H9 (cell line): ENCODE results near the gene TPCN2. TPM values are rescaled to one million over a fixed set of nuclear protein-coding genes. Genes with fewer than 3 reads are reported as not detected.
A peak's percentile ranks its signal among the peaks of the same experiment; 100 is the strongest.

Experiments
- DNase-seq: peaks from one replicate; pipeline ENCODE4 v3.0.0-alpha.2; 2017
- H2AFZ ChIP-seq: one replicate; pipeline ENCODE4 v1.6.1; 2013; ENCODE audit warnings: mild to moderate bottlenecking, low read length, control low read depth, moderate library complexity
- H2AK5ac ChIP-seq: 2 replicates; pipeline ENCODE4 v1.6.1; 2013; ENCODE audit warnings: low read length, control low read depth, mixed read lengths; ENCODE audit not compliant: insufficient read length
- H2BK120ac ChIP-seq: one replicate; pipeline ENCODE4 v1.6.1; 2013; ENCODE audit warnings: low read depth, mild to moderate bottlenecking, low read length, control low read depth, inconsistent platforms; ENCODE audit not compliant: poor library complexity, severe bottlenecking
- H2BK12ac ChIP-seq: 2 replicates; pipeline ENCODE4 v1.6.1; 2013; ENCODE audit warnings: low read length, control low read depth, mixed read lengths, low read depth; ENCODE audit not compliant: insufficient read length
- H2BK15ac ChIP-seq: 2 replicates; pipeline ENCODE4 v1.6.1; 2013; ENCODE audit warnings: low read depth, low read length, control low read depth
- H2BK20ac ChIP-seq: one replicate; pipeline ENCODE4 v1.6.1; 2013; ENCODE audit warnings: low read depth, mild to moderate bottlenecking, low read length, control low read depth, inconsistent platforms; ENCODE audit not compliant: poor library complexity, severe bottlenecking
- H2BK5ac ChIP-seq: 2 replicates; pipeline ENCODE4 v1.6.1; 2013; ENCODE audit warnings: low read length, control low read depth, mixed read lengths; ENCODE audit not compliant: insufficient read length
- H3K14ac ChIP-seq: 2 replicates; pipeline ENCODE4 v1.6.1; 2013; ENCODE audit warnings: low read length, control low read depth; ENCODE audit not compliant: insufficient read depth
- H3K18ac ChIP-seq: 2 replicates; pipeline ENCODE4 v1.6.1; 2013; ENCODE audit warnings: low read depth, mild to moderate bottlenecking, mixed read lengths, low read length, control low read depth; ENCODE audit not compliant: insufficient read length
- H3K23ac ChIP-seq: 2 replicates; pipeline ENCODE4 v1.6.1; 2013; ENCODE audit warnings: low read length, control low read depth, mixed read lengths, low read depth; ENCODE audit not compliant: insufficient read length
- H3K23me2 ChIP-seq: 2 replicates; pipeline ENCODE4 v1.6.1; 2013; ENCODE audit warnings: low read depth, mild to moderate bottlenecking, mixed read lengths, low read length, control low read depth; ENCODE audit not compliant: insufficient read length, poor library complexity, severe bottlenecking
- H3K27ac ChIP-seq: 2 replicates; pipeline ENCODE4 v1.5.1; 2013; ENCODE audit warnings: low read length, control low read depth, mixed read lengths, low read depth; ENCODE audit not compliant: insufficient read length
- H3K27me3 ChIP-seq: 2 replicates; pipeline ENCODE4 v1.6.1; 2013; ENCODE audit warnings: low read length, control low read depth, inconsistent platforms; ENCODE audit not compliant: insufficient read depth
- H3K4ac ChIP-seq: 2 replicates; pipeline ENCODE4 v1.6.1; 2013; ENCODE audit warnings: low read depth, mild to moderate bottlenecking, control low read depth, inconsistent platforms, low read length, moderate library complexity
- H3K4me1 ChIP-seq: 2 replicates; pipeline ENCODE4 v1.6.1; 2013; ENCODE audit warnings: low read length, control low read depth, inconsistent platforms; ENCODE audit not compliant: insufficient read depth
- H3K4me2 ChIP-seq: 2 replicates; pipeline ENCODE4 v1.6.1; 2013; ENCODE audit warnings: low read length, control low read depth, mixed read lengths; ENCODE audit not compliant: insufficient read length, insufficient read depth
- H3K56ac ChIP-seq: 2 replicates; pipeline ENCODE4 v1.6.1; 2013; ENCODE audit warnings: low read depth, mild to moderate bottlenecking, mixed read lengths, low read length, control low read depth; ENCODE audit not compliant: insufficient read length
- H3K79me1 ChIP-seq: 2 replicates; pipeline ENCODE4 v1.6.1; 2013; ENCODE audit warnings: low read depth, mild to moderate bottlenecking, moderate library complexity, low read length, control low read depth, inconsistent platforms; ENCODE audit not compliant: insufficient read depth, poor library complexity, severe bottlenecking
- H3K79me2 ChIP-seq: 2 replicates; pipeline ENCODE4 v1.6.1; 2013; ENCODE audit warnings: low read length, control low read depth, inconsistent platforms; ENCODE audit not compliant: insufficient read depth
- H3K9ac ChIP-seq: 2 replicates; pipeline ENCODE4 v1.6.1; 2013; ENCODE audit warnings: low read length, control low read depth, mixed read lengths; ENCODE audit not compliant: insufficient read length; ENCODE audit errors: extremely low read depth
- H3K9me3 ChIP-seq: one replicate; pipeline ENCODE4 v1.6.1; 2013; ENCODE audit warnings: low read depth, low read length, inconsistent platforms; ENCODE audit not compliant: control insufficient read depth
- H3T11ph ChIP-seq: one replicate; pipeline ENCODE4 v1.6.1; 2013; ENCODE audit warnings: mild to moderate bottlenecking, low read length, control low read depth, inconsistent platforms
- H4K20me1 ChIP-seq: one replicate; pipeline ENCODE4 v1.6.1; 2013; ENCODE audit not compliant: control insufficient read depth, insufficient read length, insufficient read depth
- H4K5ac ChIP-seq: 2 replicates; pipeline ENCODE4 v1.6.1; 2013; ENCODE audit warnings: low read depth, mild to moderate bottlenecking, mixed read lengths, low read length, control low read depth; ENCODE audit not compliant: insufficient read length
- H4K8ac ChIP-seq: replicated peaks from 2 replicates; pipeline ENCODE4 v1.6.1; 2013; ENCODE audit warnings: low read length, control low read depth, mixed read lengths, low read depth; ENCODE audit not compliant: insufficient read length
- H4K91ac ChIP-seq: 2 replicates; pipeline ENCODE4 v1.6.1; 2013; ENCODE audit warnings: low read depth, mild to moderate bottlenecking, moderate library complexity, mixed read lengths, low read length, control low read depth; ENCODE audit not compliant: insufficient read length
- H3K27ac Mint-ChIP-seq, 3 experiments: 2 replicates in 2 of 3; 3 replicates in 1 of 3; pipeline ENCODE4 v1.8.0; 2020 to 2021; ENCODE audit warnings: mixed read lengths in 3 of 3, mild to moderate bottlenecking in 1 of 3, moderate library complexity in 1 of 3
- H3K27me3 Mint-ChIP-seq: 2 replicates; pipeline ENCODE4 v1.8.0; 2021; ENCODE audit warnings: low read depth, mild to moderate bottlenecking, moderate library complexity, mixed read lengths
- H3K36me3 Mint-ChIP-seq, 3 experiments: 2 replicates in 2 of 3; 3 replicates in 1 of 3; pipeline ENCODE4 v1.8.0; 2020 to 2021; ENCODE audit warnings: low read depth in 3 of 3, mixed read lengths in 3 of 3; ENCODE audit not compliant: insufficient read depth in 1 of 3
- H3K4me1 Mint-ChIP-seq, 2 experiments: 2 replicates each; pipeline ENCODE4 v1.8.0; 2020; ENCODE audit warnings: mixed read lengths in 2 of 2
- H3K4me3 Mint-ChIP-seq, 2 experiments: 2 replicates in 1 of 2; 3 replicates in 1 of 2; pipeline ENCODE4 v1.8.0; 2020 to 2021; ENCODE audit warnings: mild to moderate bottlenecking in 2 of 2, mixed read lengths in 2 of 2, moderate library complexity in 1 of 2
- H3K9me3 Mint-ChIP-seq, 2 experiments: 2 replicates in 1 of 2; 3 replicates in 1 of 2; pipeline ENCODE4 v1.8.0; 2020; ENCODE audit warnings: mild to moderate bottlenecking in 2 of 2, mixed read lengths in 2 of 2, moderate library complexity in 1 of 2
- WGBS: extraction: QIAGEN DNeasy Blood & Tissue Kit; methylation state at CpG from one replicate; pipeline ENCODE4 v1.1.7; 2013; ENCODE audit warnings: missing lambda C conversion rate, low lambda C conversion rate, mixed read lengths; ENCODE audit not compliant: insufficient read length; ENCODE audit errors: extremely low coverage; 5-methylcytosine and 5-hydroxymethylcytosine counted together
- total RNA-seq: library from RNA; stranded (reverse); gene quantifications from 2 replicates; pipeline ENCODE4 v1.2.1, GENCODE V29; 2021
- TF ChIP-seq, protein P1 (sequence below): fragments of 200-600 bp; sonication (generic); conservative IDR thresholded peaks from 3 replicates; pipeline ENCODE4 v1.8.0; 2021; ENCODE audit warnings: antibody characterized with exemption, mild to moderate bottlenecking

TPCN2 gene
- total RNA-seq, 1 experiment from 2014 or later: 16.8 TPM

- Histone ChIP-seq H3K79me2 (peaks cover 3% of the 10 kb centered on the region; the same call in 1 of the 2 replicates), H2AFZ (no peak overlapping the region), H4K8ac (no peak overlapping the region), H3K56ac (no peak overlapping the region), H3K79me1 (no peaks in the 10 kb centered on the region), H3K4ac (no peak overlapping the region), H3K9ac (no peak overlapping the region), H2BK12ac (no peak overlapping the region), H3K4me2 (no peak overlapping the region), H2BK15ac (no peak overlapping the region), H3K4me1 (peaks cover 4% of the 10 kb centered on the region; the same call in 1 of the 2 replicates), H3T11ph (no peak overlapping the region), H3K18ac (no peak overlapping the region), H4K20me1 (no peaks in the 10 kb centered on the region), H3K27ac (peak overlapping the region; percentile 81), H3K23me2 (peaks cover 3% of the 10 kb centered on the region), H4K5ac (no peak overlapping the region), H2AK5ac (no peak overlapping the region), H3K27me3 (no peaks in the 10 kb centered on the region), H4K91ac (no peak overlapping the region), H3K14ac (no peak overlapping the region), H2BK20ac (no peak overlapping the region), H2BK5ac (no peak overlapping the region), H3K23ac (no peak overlapping the region), H3K9me3 (no peaks in the 10 kb centered on the region), H2BK120ac (no peak overlapping the region)
- DNase-seq: peak; percentile 90
- H3K27me3 Mint-ChIP-seq: no peaks in the 10 kb centered on the region
- TF ChIP-seq, protein P1, sequence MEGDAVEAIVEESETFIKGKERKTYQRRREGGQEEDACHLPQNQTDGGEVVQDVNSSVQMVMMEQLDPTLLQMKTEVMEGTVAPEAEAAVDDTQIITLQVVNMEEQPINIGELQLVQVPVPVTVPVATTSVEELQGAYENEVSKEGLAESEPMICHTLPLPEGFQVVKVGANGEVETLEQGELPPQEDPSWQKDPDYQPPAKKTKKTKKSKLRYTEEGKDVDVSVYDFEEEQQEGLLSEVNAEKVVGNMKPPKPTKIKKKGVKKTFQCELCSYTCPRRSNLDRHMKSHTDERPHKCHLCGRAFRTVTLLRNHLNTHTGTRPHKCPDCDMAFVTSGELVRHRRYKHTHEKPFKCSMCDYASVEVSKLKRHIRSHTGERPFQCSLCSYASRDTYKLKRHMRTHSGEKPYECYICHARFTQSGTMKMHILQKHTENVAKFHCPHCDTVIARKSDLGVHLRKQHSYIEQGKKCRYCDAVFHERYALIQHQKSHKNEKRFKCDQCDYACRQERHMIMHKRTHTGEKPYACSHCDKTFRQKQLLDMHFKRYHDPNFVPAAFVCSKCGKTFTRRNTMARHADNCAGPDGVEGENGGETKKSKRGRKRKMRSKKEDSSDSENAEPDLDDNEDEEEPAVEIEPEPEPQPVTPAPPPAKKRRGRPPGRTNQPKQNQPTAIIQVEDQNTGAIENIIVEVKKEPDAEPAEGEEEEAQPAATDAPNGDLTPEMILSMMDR: peak; percentile 75
- peak overlapping the region; percentile 86 to 91 (median 86) for H3K27ac Mint-ChIP-seq
- H3K4me1 Mint-ChIP-seq: peaks cover 36 to 40% of the 10 kb centered on the region in 2 experiments
- H3K9me3 Mint-ChIP-seq: no peaks in the 10 kb centered on the region
- peak overlapping the region in 1 of 2 experiments; percentile 53; a peak in 2 of 5 replicates for H3K4me3 Mint-ChIP-seq
- WGBS: no CpG with 5 or more reads among the region's 15 CpGs
- H3K36me3 Mint-ChIP-seq: no peaks in the 10 kb centered on the region
Observed at GRCh38 chr11:69044111-69045013, 4.4 kb upstream of the TPCN2 start.
